ENCODE measurements around the gene TAS2R42.

TAS2R42 gene

GRCh38 chr12:11152725-11153124, 34.0 kb downstream of the TAS2R42 start:
- H3K9me2 ChIP-seq (replicated peaks; ENCODE audit: control insufficient read depth, low read length), result no peaks in the 10 kb centered on the region
- no peaks in the 10 kb centered on the region for H3F3A ChIP-seq (ENCODE audit: control insufficient read depth, insufficient read depth)
- peaks cover 44% of the 10 kb centered on the region for H3K79me2 ChIP-seq (ENCODE audit: control insufficient read depth, low read length)
- no peaks in the 10 kb centered on the region for H4K20me1 ChIP-seq (ENCODE audit: control insufficient read depth, insufficient read depth, low read depth, low read length)
- H3K27me3 ChIP-seq (ENCODE audit: control insufficient read depth, low read length), result no peaks in the 10 kb centered on the region
- no peak overlapping the region for H3K4me2 ChIP-seq (ENCODE audit: low read length)
- peaks cover 3% of the 10 kb centered on the region for H3K36me3 ChIP-seq (ENCODE audit: control insufficient read depth, low read length)
- no peak for TF ChIP-seq CTCF (IDR thresholded peaks at IDR 0.05; ENCODE audit: low read depth, low read length, poor library complexity, severe bottlenecking)
- TF ChIP-seq EZH2phosphoT487 (IDR thresholded peaks at IDR 0.05; ENCODE audit: borderline replicate concordance, low read length), result no peak
- peaks cover 5% of the 10 kb centered on the region; the same call in 1 of the 2 replicates for H3K9me3 ChIP-seq (ENCODE audit: control insufficient read depth, insufficient read depth, low read length)
- H3K4me3 ChIP-seq (ENCODE audit: low read length), result no peak overlapping the region
- no peak overlapping the region for H3K27ac ChIP-seq (ENCODE audit: low read depth, low read length)
- H3K4me1 ChIP-seq (ENCODE audit: control insufficient read depth, low read length), result no peaks in the 10 kb centered on the region

- TF ChIP-seq EZH2phosphoT487 (IDR thresholded peaks at IDR 0.05; ENCODE audit: borderline replicate concordance, low read length), result no peak
- no peak for TF ChIP-seq CTCF (IDR thresholded peaks at IDR 0.05; ENCODE audit: low read depth, low read length, poor library complexity, severe bottlenecking)
- H3K79me2 ChIP-seq (ENCODE audit: control insufficient read depth, low read length), result peaks cover 36% of the 10 kb centered on the region
- H4K20me1 ChIP-seq (ENCODE audit: control insufficient read depth, insufficient read depth, low read depth, low read length), result no peaks in the 10 kb centered on the region
- H3K27me3 ChIP-seq (ENCODE audit: control insufficient read depth, low read length), result no peaks in the 10 kb centered on the region
- no peaks in the 10 kb centered on the region for H3K9me2 ChIP-seq (replicated peaks; ENCODE audit: control insufficient read depth, low read length)
- H3K4me1 ChIP-seq (ENCODE audit: control insufficient read depth, low read length), result no peaks in the 10 kb centered on the region
- H3K9me3 ChIP-seq (ENCODE audit: control insufficient read depth, insufficient read depth, low read length), result peaks cover 3% of the 10 kb centered on the region; the same call in 1 of the 2 replicates
- H3K4me2 ChIP-seq (ENCODE audit: low read length), result no peak overlapping the region
- H3K4me3 ChIP-seq (ENCODE audit: low read length), result no peak overlapping the region
- H3K36me3 ChIP-seq (ENCODE audit: control insufficient read depth, low read length), result peaks cover 3% of the 10 kb centered on the region
- H3K27ac ChIP-seq (ENCODE audit: low read depth, low read length), result no peak overlapping the region
- no peaks in the 10 kb centered on the region for H3F3A ChIP-seq (ENCODE audit: control insufficient read depth, insufficient read depth)
Observed at GRCh38 chr12:11150832-11151231, 35.9 kb downstream of the TAS2R42 start.

DNA sequence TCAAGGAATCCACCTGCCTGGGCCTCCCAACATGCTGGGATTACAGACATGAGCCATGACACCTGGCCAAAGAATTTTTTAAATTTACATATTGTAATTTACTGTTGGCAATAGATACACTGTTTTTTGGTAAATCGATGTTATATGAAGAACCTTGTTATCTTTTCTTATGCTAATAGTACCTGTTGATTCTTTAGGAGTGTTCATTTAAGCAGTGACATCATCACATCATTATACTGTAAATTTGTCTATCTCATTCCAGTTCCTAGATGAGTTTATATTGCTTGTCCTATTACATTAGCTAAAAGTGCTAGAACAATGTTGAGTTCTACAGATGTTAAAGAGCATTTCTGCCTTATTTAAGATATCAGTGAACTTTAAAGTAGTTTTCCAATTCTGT, 39.3 kb downstream of the TAS2R42 start:
- Histone ChIP-seq H4K20me1 (ENCODE audit: control insufficient read depth, insufficient read depth, low read depth, low read length) (no peaks in the 10 kb centered on the region), H3K4me1 (ENCODE audit: control insufficient read depth, low read length) (no peaks in the 10 kb centered on the region), H3K79me2 (ENCODE audit: control insufficient read depth, low read length) (peaks cover 27% of the 10 kb centered on the region), H3K27ac (ENCODE audit: low read depth, low read length) (no peak overlapping the region), H3K9me2 (replicated peaks; ENCODE audit: control insufficient read depth, low read length) (no peaks in the 10 kb centered on the region), H3F3A (ENCODE audit: control insufficient read depth, insufficient read depth) (no peaks in the 10 kb centered on the region), H3K9me3 (ENCODE audit: control insufficient read depth, insufficient read depth, low read length) (peaks cover 2% of the 10 kb centered on the region; the same call in 1 of the 2 replicates), H3K36me3 (ENCODE audit: control insufficient read depth, low read length) (peaks cover 6% of the 10 kb centered on the region), H3K27me3 (ENCODE audit: control insufficient read depth, low read length) (no peaks in the 10 kb centered on the region), H3K4me2 (ENCODE audit: low read length) (no peak overlapping the region), H3K4me3 (ENCODE audit: low read length) (no peak overlapping the region)
- TF ChIP-seq EZH2phosphoT487 (IDR thresholded peaks at IDR 0.05; ENCODE audit: borderline replicate concordance, low read length), result no peak
- TF ChIP-seq CTCF (IDR thresholded peaks at IDR 0.05; ENCODE audit: low read depth, low read length, poor library complexity, severe bottlenecking), result no peak
